K562 (cell line): Measurements from ENCODE around the gene TFEC.
"Not testable (repeated sequence)": the region's sequence is repeated elsewhere in the genome, so short reads cannot be mapped to it uniquely, and the experiment has no call there.

Source experiments
- CEBPB ChIP-seq: fragments of 450-650 bp; IDR thresholded peaks from 2 replicates; pipeline ENCODE4 v1.6.1; 2016; ENCODE audit warnings: missing genetic modification characterization, missing compliant biosample characterization
- HDAC6 ChIP-seq: IDR thresholded peaks from 2 replicates; pipeline ENCODE4 v1.6.1; 2012; ENCODE audit warnings: low read depth, mild to moderate bottlenecking, control low read depth, inconsistent platforms, low read length, moderate library complexity
- HDGF ChIP-seq: fragments of 450-650 bp; IDR thresholded peaks from 2 replicates; pipeline ENCODE4 v1.6.1; 2016
- JUNB ChIP-seq: fragments of 450-650 bp; formaldehyde crosslinking; conservative IDR thresholded peaks from 2 replicates; pipeline ENCODE4 v1.4.0; 2020; ENCODE audit warnings: mild to moderate bottlenecking
- SETDB1 ChIP-seq: IDR thresholded peaks from one replicate; pipeline ENCODE4 v1.6.1; 2012; ENCODE audit warnings: low read length, control low read depth, inconsistent platforms
- STAG1 ChIP-seq: sonication (generic); formaldehyde crosslinking; IDR thresholded peaks from 2 replicates; pipeline ENCODE4 v1.5.0; 2020; ENCODE audit warnings: missing genetic modification reagents, borderline replicate concordance
- ZNF24 ChIP-seq: fragments of 450-650 bp; IDR thresholded peaks from 2 replicates; pipeline ENCODE4 v1.6.1; 2016
- TF ChIP-seq, protein P1 (sequence below): sonication (generic); formaldehyde crosslinking; IDR thresholded peaks from 2 replicates; pipeline ENCODE4 v1.8.0; 2022; ENCODE audit warnings: mild to moderate bottlenecking, low read depth, missing genetic modification reagents
- TF ChIP-seq, protein P2 (sequence below), 3 experiments: IDR thresholded peaks in 2 of 3; conservative IDR thresholded peaks in 1 of 3; 2 replicates each; pipeline ENCODE4 v1.5.1; 2011 to 2012; ENCODE audit warnings: low read length in 3 of 3, mild to moderate bottlenecking in 3 of 3, control low read depth in 2 of 3, improper control_type of control experiment in 1 of 3, inconsistent platforms in 1 of 3, low read depth in 1 of 3, mixed read lengths in 1 of 3, moderate library complexity in 1 of 3; ENCODE audit not compliant: insufficient read depth in 2 of 3

- TF ChIP-seq, protein P1, sequence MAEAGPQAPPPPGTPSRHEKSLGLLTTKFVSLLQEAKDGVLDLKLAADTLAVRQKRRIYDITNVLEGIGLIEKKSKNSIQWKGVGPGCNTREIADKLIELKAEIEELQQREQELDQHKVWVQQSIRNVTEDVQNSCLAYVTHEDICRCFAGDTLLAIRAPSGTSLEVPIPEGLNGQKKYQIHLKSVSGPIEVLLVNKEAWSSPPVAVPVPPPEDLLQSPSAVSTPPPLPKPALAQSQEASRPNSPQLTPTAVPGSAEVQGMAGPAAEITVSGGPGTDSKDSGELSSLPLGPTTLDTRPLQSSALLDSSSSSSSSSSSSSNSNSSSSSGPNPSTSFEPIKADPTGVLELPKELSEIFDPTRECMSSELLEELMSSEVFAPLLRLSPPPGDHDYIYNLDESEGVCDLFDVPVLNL (CRISPR knock-in tag), result not testable (repeated sequence)
- not testable (repeated sequence) for TF ChIP-seq SETDB1; CEBPB (tag); STAG1 (CRISPR knock-in tag); HDAC6; HDGF; ZNF24; JUNB
- TF ChIP-seq, protein P2, sequence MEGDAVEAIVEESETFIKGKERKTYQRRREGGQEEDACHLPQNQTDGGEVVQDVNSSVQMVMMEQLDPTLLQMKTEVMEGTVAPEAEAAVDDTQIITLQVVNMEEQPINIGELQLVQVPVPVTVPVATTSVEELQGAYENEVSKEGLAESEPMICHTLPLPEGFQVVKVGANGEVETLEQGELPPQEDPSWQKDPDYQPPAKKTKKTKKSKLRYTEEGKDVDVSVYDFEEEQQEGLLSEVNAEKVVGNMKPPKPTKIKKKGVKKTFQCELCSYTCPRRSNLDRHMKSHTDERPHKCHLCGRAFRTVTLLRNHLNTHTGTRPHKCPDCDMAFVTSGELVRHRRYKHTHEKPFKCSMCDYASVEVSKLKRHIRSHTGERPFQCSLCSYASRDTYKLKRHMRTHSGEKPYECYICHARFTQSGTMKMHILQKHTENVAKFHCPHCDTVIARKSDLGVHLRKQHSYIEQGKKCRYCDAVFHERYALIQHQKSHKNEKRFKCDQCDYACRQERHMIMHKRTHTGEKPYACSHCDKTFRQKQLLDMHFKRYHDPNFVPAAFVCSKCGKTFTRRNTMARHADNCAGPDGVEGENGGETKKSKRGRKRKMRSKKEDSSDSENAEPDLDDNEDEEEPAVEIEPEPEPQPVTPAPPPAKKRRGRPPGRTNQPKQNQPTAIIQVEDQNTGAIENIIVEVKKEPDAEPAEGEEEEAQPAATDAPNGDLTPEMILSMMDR (IDR thresholded peaks at IDR 0.05 in 2 of 3, conservative IDR thresholded peaks at IDR 0.05 in 1 of 3; ENCODE audit: insufficient read depth in 2 of 3, low read depth in 1 of 3, low read length in 3 of 3), result not testable (repeated sequence)
These were observed 100.4 kb downstream of the TFEC start for GRCh38 chr7:115930184-115930583.
